NCI-H524 (cell line): Measurements from ENCODE around the gene RBM23.
"Not testable (repeated sequence)": the region's sequence is repeated elsewhere in the genome, so short reads cannot be mapped to it uniquely, and the experiment has no call there.

Experiments
- DNase-seq, 2 experiments: peaks; one replicate each; lab custom pipeline; 2025; lab: John Stamatoyannopoulos, UW

RBM23 gene

GRCh38 chr14:22915886-22916521 is 2.9 kb downstream of the RBM23 start:
- no peak for DNase-seq

- DNase-seq, result not testable (repeated sequence)
Observed at GRCh38 chr14:22914836-22915235, 4.1 kb downstream of the RBM23 start.

- no peak for DNase-seq
Observed at GRCh38 chr14:22910916-22911315, 8.0 kb downstream of the RBM23 start.

- DNase-seq, result no peak
Observed at GRCh38 chr14:22908601-22909000, 10.3 kb downstream of the RBM23 start.

GRCh38 chr14:22907429-22907828 is 11.5 kb downstream of the RBM23 start:
- no peak for DNase-seq

- DNase-seq, result no peak
Observed at GRCh38 chr14:22906073-22906472, 12.9 kb downstream of the RBM23 start.

- no peak for DNase-seq
Observed at GRCh38 chr14:22905627-22906026, 13.3 kb downstream of the RBM23 start.

- DNase-seq, result no peak
Observed at GRCh38 chr14:22903742-22904087, 15.2 kb downstream of the RBM23 start.

- no peak for DNase-seq
Observed at GRCh38 chr14:22901799-22902198, 17.1 kb downstream of the RBM23 start.

- peak; percentile 84 to 85 for DNase-seq
Observed at GRCh38 chr14:22900081-22900799, 18.7 kb downstream of the RBM23 start.

GRCh38 chr14:22898302-22899090 is 20.5 kb downstream of the RBM23 start:
- no peak for DNase-seq

GRCh38 chr14:22897357-22897756 is 21.6 kb downstream of the RBM23 start:
- DNase-seq, result no peak

- no peak for DNase-seq
Observed at GRCh38 chr14:22896760-22897159, 22.2 kb downstream of the RBM23 start.

- DNase-seq, result no peak
Observed at GRCh38 chr14:22896356-22896755, 22.6 kb downstream of the RBM23 start.

- no peak for DNase-seq
Observed at GRCh38 chr14:22895402-22895801, 23.5 kb downstream of the RBM23 start.

- no peak for DNase-seq
Observed at GRCh38 chr14:22893706-22894105, 25.2 kb downstream of the RBM23 start.

- no peak for DNase-seq
Observed at GRCh38 chr14:22892488-22892887, 26.5 kb downstream of the RBM23 start.

GRCh38 chr14:22890416-22890815 is 28.5 kb downstream of the RBM23 start:
- no peak for DNase-seq

- no peak for DNase-seq
Observed at GRCh38 chr14:22888662-22889061, 30.3 kb downstream of the RBM23 start.

GRCh38 chr14:22887990-22888378 is 31.0 kb downstream of the RBM23 start:
- DNase-seq, result peak; percentile 74 to 93

- DNase-seq, result peak; percentile 99 to 100
Observed at GRCh38 chr14:22887260-22887989, 31.5 kb downstream of the RBM23 start.

GRCh38 chr14:22886500-22887259 is 32.3 kb downstream of the RBM23 start:
- DNase-seq, result peak; percentile 82 to 88
